ENCODE measurements around the gene ZKSCAN7.

DNA sequence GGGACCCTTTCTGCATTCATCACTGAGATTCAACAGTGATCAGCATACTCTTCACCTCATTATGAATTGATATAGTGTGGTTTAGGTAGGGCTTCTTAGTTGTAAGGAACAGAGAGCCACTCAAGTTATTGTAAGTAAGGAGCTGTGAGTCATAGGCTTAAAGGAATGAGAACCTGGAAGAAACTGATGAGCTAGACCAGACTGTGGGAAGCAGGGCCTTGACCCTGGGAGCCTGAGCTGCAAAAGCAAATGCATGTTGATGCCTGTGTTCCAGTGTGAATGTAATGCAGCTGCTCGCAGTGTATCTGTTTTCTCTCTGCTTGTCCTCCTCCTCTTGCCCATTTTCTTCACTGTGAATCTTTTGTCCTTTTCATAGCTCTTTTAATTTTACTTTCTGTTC lies 13.6 kb downstream of the ZKSCAN7 start:
- TF ChIP-seq CTCF (IDR thresholded peaks at IDR 0.05) = no peak
- no peak for TF ChIP-seq POLR2A (IDR thresholded peaks at IDR 0.05)
